Peyer's patch (tissue), 4 donors: Measurements from ENCODE around the gene OGN. TPM values are rescaled to one million over a fixed set of nuclear protein-coding genes. Genes with fewer than 3 reads are reported as not detected.

Source experiments
- DNase-seq, 3 donors: peaks; one replicate each; pipeline ENCODE4 v3.0.0-alpha.2; 2017 to 2019
- H3K27ac ChIP-seq, 4 donors: fragments of 200-600 bp; sonication (generic); one replicate each; pipeline ENCODE4 v1.5.1; 2016 to 2019
- H3K27me3 ChIP-seq, 2 donors: fragments of 200-600 bp; sonication (generic); one replicate each; pipeline ENCODE4 v1.5.1; 2019
- H3K36me3 ChIP-seq, 3 donors: fragments of 200-600 bp; sonication (generic); one replicate each; pipeline ENCODE4 v1.5.1; 2016 to 2019
- H3K4me1 ChIP-seq, 4 donors: fragments of 200-600 bp; sonication (generic); one replicate each; pipeline ENCODE4 v1.5.1; 2016 to 2019
- H3K4me3 ChIP-seq, 4 donors: fragments of 200-600 bp; sonication (generic); 1 replicate in 3 of 4; 2 replicates in 1 of 4; pipeline ENCODE4 v1.5.1; 2016 to 2019; ENCODE audit warnings: mild to moderate bottlenecking in 1 of 4
- H3K9me3 ChIP-seq, 4 donors: fragments of 200-600 bp; sonication (generic); one replicate each; pipeline ENCODE4 v1.5.1; 2016 to 2019; ENCODE audit warnings: mild to moderate bottlenecking in 1 of 4
- POLR2A ChIP-seq, 2 donors: fragments of 450-650 bp; IDR thresholded peaks; one replicate each; pipeline ENCODE4 v1.5.1; 2017; ENCODE audit warnings: antibody characterized with exemption in 2 of 2, mild to moderate bottlenecking in 2 of 2, moderate library complexity in 2 of 2
- total RNA-seq, 4 donors: library from RNA; depleted of rRNA; stranded (reverse); fragments of >200 nt; gene quantifications; one replicate each; pipeline ENCODE4 v1.1.0, GENCODE V29; 2016
- TF ChIP-seq, protein P1 (sequence below), 6 experiments: fragments of 450-650 bp in 4 of 6; fragments of 200-600 bp in 2 of 6; sonication (generic) in 1 of 6; IDR thresholded peaks; one replicate each; pipeline ENCODE4 v1.5.1; 2017 to 2019; ENCODE audit warnings: antibody characterized with exemption in 6 of 6, mild to moderate bottlenecking in 3 of 6, moderate library complexity in 1 of 6

OGN gene
- total RNA-seq, 4 donors from 2014 or later: 2.6 to 9.7 (median 3.5) TPM

DNA sequence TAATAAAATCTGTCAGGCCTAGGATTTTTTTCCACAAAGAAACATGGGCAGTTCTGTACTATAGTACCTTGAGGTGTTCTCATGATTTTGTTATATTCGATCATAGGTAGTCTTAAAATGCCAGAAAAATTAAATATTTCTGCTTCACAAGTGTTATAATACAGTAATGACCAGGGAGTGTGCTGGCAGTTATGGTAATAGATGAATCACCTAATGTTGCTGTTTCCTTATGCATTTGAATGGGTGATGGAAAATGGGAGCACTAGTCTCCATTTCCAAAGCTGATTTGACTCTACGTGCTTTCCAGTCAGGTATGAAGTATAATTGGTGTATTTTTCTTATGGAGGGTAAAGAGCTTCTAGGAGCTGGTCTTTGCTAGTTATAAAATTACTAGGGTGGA is 23.8 kb downstream of the OGN start:
- H3K27ac ChIP-seq: no peak overlapping the region
- TF ChIP-seq, protein P1, sequence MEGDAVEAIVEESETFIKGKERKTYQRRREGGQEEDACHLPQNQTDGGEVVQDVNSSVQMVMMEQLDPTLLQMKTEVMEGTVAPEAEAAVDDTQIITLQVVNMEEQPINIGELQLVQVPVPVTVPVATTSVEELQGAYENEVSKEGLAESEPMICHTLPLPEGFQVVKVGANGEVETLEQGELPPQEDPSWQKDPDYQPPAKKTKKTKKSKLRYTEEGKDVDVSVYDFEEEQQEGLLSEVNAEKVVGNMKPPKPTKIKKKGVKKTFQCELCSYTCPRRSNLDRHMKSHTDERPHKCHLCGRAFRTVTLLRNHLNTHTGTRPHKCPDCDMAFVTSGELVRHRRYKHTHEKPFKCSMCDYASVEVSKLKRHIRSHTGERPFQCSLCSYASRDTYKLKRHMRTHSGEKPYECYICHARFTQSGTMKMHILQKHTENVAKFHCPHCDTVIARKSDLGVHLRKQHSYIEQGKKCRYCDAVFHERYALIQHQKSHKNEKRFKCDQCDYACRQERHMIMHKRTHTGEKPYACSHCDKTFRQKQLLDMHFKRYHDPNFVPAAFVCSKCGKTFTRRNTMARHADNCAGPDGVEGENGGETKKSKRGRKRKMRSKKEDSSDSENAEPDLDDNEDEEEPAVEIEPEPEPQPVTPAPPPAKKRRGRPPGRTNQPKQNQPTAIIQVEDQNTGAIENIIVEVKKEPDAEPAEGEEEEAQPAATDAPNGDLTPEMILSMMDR (IDR thresholded peaks at IDR 0.05): no peak
- no peak for TF ChIP-seq POLR2A (IDR thresholded peaks at IDR 0.05)

DNA sequence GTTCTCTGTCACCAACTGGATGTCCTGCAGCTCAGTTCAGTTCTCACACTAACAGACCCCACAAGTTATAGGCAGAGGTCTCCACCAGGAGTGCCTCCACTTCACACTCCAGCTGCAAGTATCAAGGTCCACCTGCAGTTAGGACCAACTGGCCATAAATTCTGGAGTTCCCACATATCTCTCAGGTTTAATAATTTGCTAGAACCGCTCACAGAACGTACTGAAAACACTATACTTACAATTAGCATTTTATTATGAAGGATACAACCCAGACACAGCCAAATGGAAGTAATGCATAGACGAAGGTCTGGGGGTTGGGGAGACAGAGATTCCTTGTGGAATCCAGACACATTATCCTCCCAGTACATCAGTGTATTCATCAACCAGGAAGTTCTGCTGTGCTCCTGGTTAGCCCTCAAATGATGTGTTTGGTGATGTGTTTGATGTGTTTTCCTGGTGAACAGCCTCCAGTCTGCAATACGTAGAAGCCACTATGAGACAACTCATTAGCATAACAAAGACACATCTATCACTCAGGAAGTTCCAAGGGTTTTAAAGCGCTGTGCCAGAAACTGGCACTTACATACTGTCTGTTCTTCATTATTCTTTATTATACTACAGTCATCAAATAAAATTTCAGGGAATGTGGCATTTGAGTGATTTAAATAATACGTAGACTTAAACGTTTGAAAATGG is 25.4 kb downstream of the OGN start:
- H3K4me1 ChIP-seq: peaks cover 0 to 17% (median 0%) of the 10 kb centered on the region in 4 donors
- H3K9me3 ChIP-seq: no peaks in the 10 kb centered on the region
- H3K27me3 ChIP-seq: no peaks in the 10 kb centered on the region
- no peaks in the 10 kb centered on the region for H3K36me3 ChIP-seq
- TF ChIP-seq, protein P1 (IDR thresholded peaks at IDR 0.05): no peak
- TF ChIP-seq POLR2A (IDR thresholded peaks at IDR 0.05): no peak
- no peak overlapping the region for H3K4me3 ChIP-seq
- H3K27ac ChIP-seq: peak overlapping the region in 2 of 4 donors; percentile 18 to 30
- no peak for DNase-seq

More for the DNA sequence above, 23.8 kb downstream of the OGN start:
- Histone ChIP-seq H3K9me3 (no peaks in the 10 kb centered on the region), H3K27me3 (no peaks in the 10 kb centered on the region), H3K36me3 (no peaks in the 10 kb centered on the region), H3K4me3 (no peak overlapping the region), H3K4me1 (peaks cover 0 to 17% (median 0%) of the 10 kb centered on the region in 4 donors)
- no peak for DNase-seq

DNA sequence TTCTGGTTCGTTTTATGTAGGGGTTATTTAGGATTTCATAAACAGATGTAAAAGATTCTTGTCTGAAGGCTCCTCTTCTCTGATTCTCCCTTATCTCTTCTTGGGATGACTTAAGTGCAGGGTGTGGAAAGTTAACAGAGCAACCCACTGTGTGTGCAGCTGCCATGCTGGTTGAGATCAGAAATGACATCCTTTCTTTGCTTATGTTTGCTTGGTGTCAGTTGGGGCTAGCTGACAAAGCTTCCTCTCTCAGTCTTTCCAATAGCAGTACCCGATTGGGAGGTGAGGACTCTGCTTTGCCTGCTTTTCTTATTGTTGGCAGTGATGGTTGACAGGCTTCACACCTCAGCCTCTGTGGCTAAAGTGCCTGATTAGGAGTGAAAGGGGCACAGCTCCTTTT is 26.5 kb downstream of the OGN start:
- H3K27me3 ChIP-seq: no peaks in the 10 kb centered on the region
- no peaks in the 10 kb centered on the region for H3K9me3 ChIP-seq
- no peaks in the 10 kb centered on the region for H3K36me3 ChIP-seq
- H3K4me3 ChIP-seq: no peak overlapping the region
- no peak overlapping the region for H3K27ac ChIP-seq
- peaks cover 0 to 17% (median 0%) of the 10 kb centered on the region in 4 donors for H3K4me1 ChIP-seq
- TF ChIP-seq, protein P1 (IDR thresholded peaks at IDR 0.05): no peak
- no peak for TF ChIP-seq POLR2A (IDR thresholded peaks at IDR 0.05)
- no peak for DNase-seq

DNA sequence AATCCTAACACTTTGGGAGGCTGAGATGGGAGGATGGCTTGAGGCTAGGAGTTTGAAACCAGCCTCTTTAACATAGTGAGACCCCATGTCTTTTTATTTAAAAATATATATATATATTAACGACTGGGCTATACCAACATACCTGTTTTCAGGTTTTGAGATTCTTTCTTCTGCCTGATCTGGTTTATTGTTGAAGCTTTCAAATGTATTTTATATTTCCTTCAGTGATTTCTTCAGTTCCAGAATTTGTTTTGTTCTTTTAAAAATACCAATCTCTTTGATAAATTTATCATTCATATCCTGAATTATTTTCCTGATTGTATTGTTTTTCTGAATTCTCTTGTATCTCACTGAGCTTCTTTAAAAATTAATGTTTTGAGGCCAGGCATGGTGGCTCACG is 31.2 kb downstream of the OGN start:
- no peaks in the 10 kb centered on the region for H3K36me3 ChIP-seq
- no peak overlapping the region for H3K27ac ChIP-seq
- H3K27me3 ChIP-seq: no peaks in the 10 kb centered on the region
- no peak for DNase-seq
- H3K9me3 ChIP-seq: no peaks in the 10 kb centered on the region
- no peak overlapping the region for H3K4me3 ChIP-seq
- TF ChIP-seq POLR2A (IDR thresholded peaks at IDR 0.05): no peak
- TF ChIP-seq, protein P1 (IDR thresholded peaks at IDR 0.05): no peak
- peaks cover 0 to 2% (median 0%) of the 10 kb centered on the region in 4 donors for H3K4me1 ChIP-seq

DNA sequence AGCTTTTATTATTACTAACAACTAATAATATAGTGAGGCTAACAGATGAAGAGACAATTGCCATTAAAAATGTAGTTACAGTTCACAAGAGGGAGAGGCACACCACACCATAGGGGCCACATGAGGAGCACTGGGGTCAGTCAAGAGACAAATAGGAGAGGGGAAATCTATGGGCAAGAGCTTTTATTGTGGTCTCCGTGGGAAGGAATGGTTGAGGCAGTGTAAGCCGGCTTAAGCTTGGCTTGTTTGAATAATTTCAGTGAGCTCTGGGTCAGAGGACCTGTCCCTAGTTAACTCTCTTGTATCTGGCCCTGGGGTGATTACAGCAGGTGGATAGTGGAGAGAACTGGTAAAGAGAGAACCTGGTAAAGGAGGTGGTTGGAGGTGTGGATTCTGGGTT is 35.3 kb downstream of the OGN start:
- DNase-seq: no peak
- no peak overlapping the region for H3K27ac ChIP-seq
- H3K4me1 ChIP-seq: no peaks in the 10 kb centered on the region
- H3K27me3 ChIP-seq: no peaks in the 10 kb centered on the region
- TF ChIP-seq POLR2A (IDR thresholded peaks at IDR 0.05): no peak
- TF ChIP-seq, protein P1 (IDR thresholded peaks at IDR 0.05): no peak
- no peaks in the 10 kb centered on the region for H3K9me3 ChIP-seq
- H3K4me3 ChIP-seq: no peak overlapping the region
- no peaks in the 10 kb centered on the region for H3K36me3 ChIP-seq
